Astrocyte of the spinal cord (primary cell): ENCODE data around the gene TMC4.
A peak's percentile ranks its signal among the peaks of the same experiment; 100 is the strongest.
"Not testable (repeated sequence)": the region's sequence is repeated elsewhere in the genome, so short reads cannot be mapped to it uniquely, and the experiment has no call there.

ENCODE experiments used
- DNase-seq: peaks from one replicate; pipeline ENCODE4 v3.0.0; 2011; ENCODE audit warnings: low read depth, low spot score
- H3K4me3 ChIP-seq: 2 replicates; pipeline ENCODE4 v1.5.1; 2011; ENCODE audit warnings: low read depth, mild to moderate bottlenecking, low read length, moderate library complexity
- in situ Hi-C: cut with HindIII; loops from 2 replicates; pipeline ENCODE4 v1.10.0; 2017; ENCODE audit warnings: low sequenced_read_pairs
- TF ChIP-seq, protein P1 (sequence below): IDR thresholded peaks from 2 replicates; pipeline ENCODE4 v1.5.1; 2012; ENCODE audit warnings: low read depth, mild to moderate bottlenecking, low read length, inconsistent platforms

Gene TMC4

DNA sequence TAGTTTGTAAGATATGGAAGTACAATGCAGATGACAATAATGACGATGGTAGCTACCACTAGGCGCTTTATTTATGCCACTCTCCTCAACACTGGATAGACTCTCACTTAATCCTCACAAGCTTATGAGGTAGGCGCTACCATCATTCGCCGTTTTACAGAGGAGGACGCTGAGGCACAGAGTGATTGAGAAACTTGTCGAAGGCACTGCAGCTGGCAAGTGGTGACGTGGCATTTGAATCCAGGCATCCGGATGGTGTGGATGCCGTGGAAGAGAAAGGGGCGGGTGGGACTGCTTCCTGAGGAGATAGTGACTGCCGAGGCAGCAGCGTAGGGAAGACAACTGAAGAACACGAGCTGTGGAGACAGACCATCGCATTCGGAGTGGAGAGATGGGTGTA, 26.4 kb upstream of the TMC4 start:
- TF ChIP-seq, protein P1, sequence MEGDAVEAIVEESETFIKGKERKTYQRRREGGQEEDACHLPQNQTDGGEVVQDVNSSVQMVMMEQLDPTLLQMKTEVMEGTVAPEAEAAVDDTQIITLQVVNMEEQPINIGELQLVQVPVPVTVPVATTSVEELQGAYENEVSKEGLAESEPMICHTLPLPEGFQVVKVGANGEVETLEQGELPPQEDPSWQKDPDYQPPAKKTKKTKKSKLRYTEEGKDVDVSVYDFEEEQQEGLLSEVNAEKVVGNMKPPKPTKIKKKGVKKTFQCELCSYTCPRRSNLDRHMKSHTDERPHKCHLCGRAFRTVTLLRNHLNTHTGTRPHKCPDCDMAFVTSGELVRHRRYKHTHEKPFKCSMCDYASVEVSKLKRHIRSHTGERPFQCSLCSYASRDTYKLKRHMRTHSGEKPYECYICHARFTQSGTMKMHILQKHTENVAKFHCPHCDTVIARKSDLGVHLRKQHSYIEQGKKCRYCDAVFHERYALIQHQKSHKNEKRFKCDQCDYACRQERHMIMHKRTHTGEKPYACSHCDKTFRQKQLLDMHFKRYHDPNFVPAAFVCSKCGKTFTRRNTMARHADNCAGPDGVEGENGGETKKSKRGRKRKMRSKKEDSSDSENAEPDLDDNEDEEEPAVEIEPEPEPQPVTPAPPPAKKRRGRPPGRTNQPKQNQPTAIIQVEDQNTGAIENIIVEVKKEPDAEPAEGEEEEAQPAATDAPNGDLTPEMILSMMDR: no peak
- no peak overlapping the region for H3K4me3 ChIP-seq

DNA sequence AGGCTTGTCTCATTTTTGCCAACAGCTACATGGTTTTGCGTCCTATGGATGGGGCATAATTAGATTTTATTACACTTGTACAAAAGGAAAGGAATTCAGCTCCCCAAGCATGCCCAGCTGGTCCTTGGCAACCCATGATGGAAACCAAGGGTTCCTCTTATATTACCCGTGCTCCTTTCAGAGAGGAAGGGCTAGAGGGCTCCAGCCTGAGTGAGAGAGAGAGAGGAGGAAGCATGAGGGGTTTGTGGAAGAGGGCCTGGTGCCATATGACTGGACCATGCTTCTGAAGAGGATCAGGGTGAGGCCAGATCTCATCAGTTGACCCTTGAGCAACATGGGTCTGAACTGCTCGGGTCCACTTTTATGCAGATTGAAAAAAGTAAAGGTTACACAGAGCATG, 24.2 kb upstream of the TMC4 start:
- TF ChIP-seq, protein P1: no peak
- no peak overlapping the region for H3K4me3 ChIP-seq
- no peak for DNase-seq
- in situ Hi-C loops: no loop called here

More for the DNA sequence above, 26.4 kb upstream of the TMC4 start:
- in situ Hi-C loops: no loop called here
- no peak for DNase-seq

- TF ChIP-seq, protein P1: no peak
- DNase-seq: no peak
- H3K4me3 ChIP-seq: no peak overlapping the region
- in situ Hi-C loops: no loop called here
These were observed 23.6 kb upstream of the TMC4 start for GRCh38 chr19:54196536-54196935.

DNA sequence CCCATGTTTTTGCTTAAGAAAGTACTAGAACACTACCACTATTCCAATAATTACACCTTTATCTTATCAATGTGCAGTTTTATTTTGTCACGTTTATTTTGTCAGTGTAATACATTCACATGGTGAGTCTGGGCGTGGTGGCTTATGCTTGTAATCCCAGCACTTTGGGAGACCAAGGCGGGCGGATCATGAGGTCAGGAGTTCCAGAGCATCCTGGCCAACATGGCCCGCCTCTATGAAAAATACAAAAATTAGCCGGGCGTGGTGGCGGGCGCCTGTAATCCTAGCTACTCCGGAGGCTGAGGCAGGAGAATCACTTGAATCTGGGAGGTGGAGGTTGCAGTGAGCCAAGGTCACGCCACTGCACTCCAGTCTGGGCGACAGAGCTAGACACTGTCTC, 21.5 kb upstream of the TMC4 start:
- in situ Hi-C loops, DNase-seq, H3K4me3 ChIP-seq: not testable (repeated sequence)

DNA sequence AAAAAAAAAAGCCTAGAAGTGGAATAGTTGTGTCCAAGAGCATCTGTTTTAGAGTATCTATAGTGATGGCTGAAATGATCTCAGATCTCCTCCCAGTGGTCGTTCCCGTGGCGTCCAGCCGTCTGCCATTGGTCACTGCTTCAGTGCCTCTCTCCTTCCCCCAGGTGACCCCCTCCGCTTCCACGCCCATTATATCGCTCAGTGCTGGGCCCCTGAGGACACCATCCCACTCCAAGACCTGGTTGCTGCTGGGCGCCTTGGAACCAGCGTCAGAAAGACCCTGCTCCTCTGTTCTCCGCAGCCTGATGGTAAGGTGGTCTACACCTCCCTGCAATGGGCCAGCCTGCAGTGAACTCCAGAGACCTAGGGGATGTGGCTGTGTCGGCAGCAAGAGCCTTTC, 20.1 kb upstream of the TMC4 start:
- H3K4me3 ChIP-seq: no peak overlapping the region
- TF ChIP-seq, protein P1: no peak
- no peak for DNase-seq
- in situ Hi-C loops: no loop called here

GRCh38 chr19:54191811-54192453, 19.0 kb upstream of the TMC4 start:
- in situ Hi-C loops: no loop called here
- H3K4me3 ChIP-seq: peak overlapping the region; percentile 80
- no peak for DNase-seq
- TF ChIP-seq, protein P1: no peak

- TF ChIP-seq, protein P1: no peak
- H3K4me3 ChIP-seq: peak within 1 kb of the TSS; percentile 80
- DNase-seq: peak; percentile 52
- in situ Hi-C loops: no loop called here
These were observed 18.3 kb upstream of the TMC4 start, which contains the start of gene TSEN34 for GRCh38 chr19:54191011-54191810. TSEN34 (plus strand) TSS chr19:54191308; CDS start chr19:54191365, 57 bp downstream.
